Small intestine (tissue), 7 donors: ENCODE results near the gene BMPR1B. TPM values are rescaled to one million over a fixed set of nuclear protein-coding genes. Genes with fewer than 3 reads are reported as not detected.
A peak's percentile ranks its signal among the peaks of the same experiment; 100 is the strongest.
"Not testable (repeated sequence)": the region's sequence is repeated elsewhere in the genome, so short reads cannot be mapped to it uniquely, and the experiment has no call there.

ENCODE experiments used
- DNase-seq, 2 donors: peaks; one replicate each; pipeline versions ENCODE4 v3.0.0 to v3.0.0-alpha.2; 2013
- FAIRE-seq: peaks from 2 replicates; lab custom pipeline; 2012; peaks lifted over from hg19 to GRCh38; lab: Jason Lieb, UNC
- H3K27ac ChIP-seq, 3 donors: one replicate each; pipeline ENCODE4 v1.5.1; 2013; ENCODE audit warnings: low read length in 2 of 3, mild to moderate bottlenecking in 2 of 3, control low read depth in 1 of 3, inconsistent platforms in 1 of 3, low read depth in 1 of 3, moderate library complexity in 1 of 3
- H3K27me3 ChIP-seq, 3 donors: one replicate each; pipeline ENCODE4 v1.6.1; 2013; ENCODE audit warnings: low read length in 3 of 3, inconsistent platforms in 1 of 3; ENCODE audit not compliant: control insufficient read depth in 3 of 3, insufficient read depth in 3 of 3
- H3K36me3 ChIP-seq, 3 donors: one replicate each; pipeline ENCODE4 v1.6.1; 2013; ENCODE audit warnings: low read length in 3 of 3, inconsistent platforms in 1 of 3, low read depth in 1 of 3, mild to moderate bottlenecking in 1 of 3, moderate library complexity in 1 of 3; ENCODE audit not compliant: control insufficient read depth in 3 of 3, insufficient read depth in 2 of 3
- H3K4me1 ChIP-seq, 3 donors: one replicate each; pipeline ENCODE4 v1.6.1; 2013; ENCODE audit warnings: low read length in 2 of 3, inconsistent platforms in 1 of 3, low read depth in 1 of 3, mild to moderate bottlenecking in 1 of 3, moderate library complexity in 1 of 3; ENCODE audit not compliant: control insufficient read depth in 3 of 3, insufficient read depth in 2 of 3
- H3K4me3 ChIP-seq, 3 donors: one replicate each; pipeline ENCODE4 v1.5.1; 2013; ENCODE audit warnings: low read length in 3 of 3, control low read depth in 1 of 3, inconsistent platforms in 1 of 3, low read depth in 1 of 3, mild to moderate bottlenecking in 1 of 3, moderate library complexity in 1 of 3
- H3K9me3 ChIP-seq, 2 donors: one replicate each; pipeline ENCODE4 v1.6.1; 2013; ENCODE audit warnings: low read depth in 1 of 2, low read length in 1 of 2; ENCODE audit not compliant: control insufficient read depth in 2 of 2, insufficient read depth in 1 of 2
- WGBS, 3 donors: extraction: QIAGEN DNeasy Blood & Tissue Kit; methylation state at CpG; one replicate each; pipeline ENCODE4 v1.1.7; 2013; 5-methylcytosine and 5-hydroxymethylcytosine counted together
- polyA plus RNA-seq, 4 donors: library from polyadenylated mRNA; stranded (reverse) in 3 of 4; unstranded in 1 of 4; fragments of 200-250 nt in 3 of 4; fragments of 120-200 nt in 1 of 4; gene quantifications; one replicate each; pipeline versions ENCODE4 v1.2.1 to v1.2.3, GENCODE V29; 2013
- donor health status: healthy with polysubstance abuse.
- donor health status: control.
- donor health status: control.
- donor health status: Bipolar disorder and iron deficiency.
- donor health status: healthy.

Gene BMPR1B
- polyA plus RNA-seq, 4 donors, result 0.07 to 0.10 TPM; not detected in 2

- Histone ChIP-seq H3K4me1 (no peaks in the 10 kb centered on the region), H3K9me3 (no peaks in the 10 kb centered on the region), H3K36me3 (no peaks in the 10 kb centered on the region), H3K27me3 (peaks cover 0 to 3% (median 0%) of the 10 kb centered on the region in 3 donors), H3K27ac (no peak overlapping the region), H3K4me3 (no peak overlapping the region)
- DNase-seq (no peak), FAIRE-seq (no peak)
- 75 to 83% (median 82%) methylated on average over 2 of the region's 2 CpGs for WGBS, 3 donors
Observed at GRCh38 chr4:95049551-95050233, 291.9 kb downstream of the BMPR1B start.

GRCh38 chr4:95050980-95051701 lies 293.4 kb downstream of the BMPR1B start:
- FAIRE-seq, result no peak

GRCh38 chr4:95051702-95052020 lies 293.9 kb downstream of the BMPR1B start:
- peak in 1 of 2 donors; percentile 59 for DNase-seq
- Histone ChIP-seq H3K4me3 (no peak overlapping the region), H3K4me1 (no peaks in the 10 kb centered on the region), H3K36me3 (no peaks in the 10 kb centered on the region), H3K27ac (no peak overlapping the region), H3K9me3 (no peaks in the 10 kb centered on the region), H3K27me3 (peaks cover 0 to 3% (median 0%) of the 10 kb centered on the region in 3 donors)
- WGBS, 3 donors, result 12 to 53% (median 20%) methylated on average over 2 of the region's 2 CpGs
- FAIRE-seq, result no peak

More at GRCh38 chr4:95050980-95051701, 293.4 kb downstream of the BMPR1B start:
- H3K27me3 ChIP-seq, result peaks cover 0 to 3% (median 0%) of the 10 kb centered on the region in 3 donors
- DNase-seq, result no peak
- H3K9me3 ChIP-seq, result no peaks in the 10 kb centered on the region
- H3K36me3 ChIP-seq, result no peaks in the 10 kb centered on the region
- H3K4me3 ChIP-seq, result no peak overlapping the region
- no peak overlapping the region for H3K27ac ChIP-seq
- WGBS, 3 donors, result 51 to 66% (median 63%) methylated on average over 13 of the region's 13 CpGs
- H3K4me1 ChIP-seq, result no peaks in the 10 kb centered on the region

- no peak for FAIRE-seq
Observed at GRCh38 chr4:95058991-95059390, 301.2 kb downstream of the BMPR1B start.

GRCh38 chr4:95059663-95060062 lies 301.9 kb downstream of the BMPR1B start:
- FAIRE-seq (no peak), DNase-seq (no peak)
- no peak overlapping the region for H3K4me3 ChIP-seq
- 79 to 82% (median 80%) methylated on average over 1 of the region's 1 CpG for WGBS, 3 donors
- H3K27me3 ChIP-seq, result no peaks in the 10 kb centered on the region
- peaks cover 0 to 2% of the 10 kb centered on the region in 2 donors for H3K9me3 ChIP-seq
- no peak overlapping the region for H3K27ac ChIP-seq
- no peaks in the 10 kb centered on the region for H3K4me1 ChIP-seq
- no peaks in the 10 kb centered on the region for H3K36me3 ChIP-seq

More at GRCh38 chr4:95058991-95059390, 301.2 kb downstream of the BMPR1B start:
- DNase-seq, result no peak
- H3K27me3 ChIP-seq, result no peaks in the 10 kb centered on the region
- 88 to 100% (median 97%) methylated on average over 1 of the region's 1 CpG for WGBS, 3 donors
- no peaks in the 10 kb centered on the region for H3K36me3 ChIP-seq
- H3K4me1 ChIP-seq, result no peaks in the 10 kb centered on the region
- no peaks in the 10 kb centered on the region for H3K9me3 ChIP-seq
- H3K4me3 ChIP-seq, result no peak overlapping the region
- no peak overlapping the region for H3K27ac ChIP-seq

GRCh38 chr4:95061220-95061619 lies 303.5 kb downstream of the BMPR1B start:
- WGBS, 3 donors, result 58 to 67% (median 65%) methylated on average over 2 of the region's 2 CpGs

GRCh38 chr4:95061801-95062200 lies 304.0 kb downstream of the BMPR1B start:
- WGBS, 3 donors, result 63 to 85% (median 76%) methylated on average over 4 of the region's 4 CpGs
- H3K36me3 ChIP-seq, DNase-seq, FAIRE-seq, H3K4me3 ChIP-seq, H3K27ac ChIP-seq, H3K9me3 ChIP-seq, H3K27me3 ChIP-seq, H3K4me1 ChIP-seq: not testable (repeated sequence)

More at GRCh38 chr4:95061220-95061619, 303.5 kb downstream of the BMPR1B start:
- no peak for FAIRE-seq
- no peak overlapping the region for H3K27ac ChIP-seq
- no peaks in the 10 kb centered on the region for H3K4me1 ChIP-seq
- no peaks in the 10 kb centered on the region for H3K36me3 ChIP-seq
- no peak overlapping the region for H3K4me3 ChIP-seq
- H3K9me3 ChIP-seq, result peaks cover 0 to 2% of the 10 kb centered on the region in 2 donors
- no peaks in the 10 kb centered on the region for H3K27me3 ChIP-seq
- DNase-seq, result no peak

GRCh38 chr4:95066050-95066449 lies 308.3 kb downstream of the BMPR1B start:
- no peak overlapping the region for H3K4me3 ChIP-seq
- no peak for FAIRE-seq
- no peaks in the 10 kb centered on the region for H3K36me3 ChIP-seq
- no peak overlapping the region for H3K27ac ChIP-seq
- H3K9me3 ChIP-seq, result peaks cover 0 to 2% of the 10 kb centered on the region in 2 donors
- no peaks in the 10 kb centered on the region for H3K4me1 ChIP-seq
- H3K27me3 ChIP-seq, result no peaks in the 10 kb centered on the region
- 3 to 23% (median 11%) methylated on average over 1 of the region's 1 CpG for WGBS, 3 donors
- no peak for DNase-seq
